Fibroblast of lung (primary cell): ENCODE data around the gene APBA2.

Experiments used
- CTCF ChIP-seq, 2 donors: IDR thresholded peaks in 1 of 2; conservative IDR thresholded peaks in 1 of 2; 1 replicate in 1 of 2; 2 replicates in 1 of 2; pipeline ENCODE4 v1.5.1; 2011 to 2012; ENCODE audit warnings: low read length in 2 of 2, control low read depth in 1 of 2, inconsistent platforms in 1 of 2, low read depth in 1 of 2, mild to moderate bottlenecking in 1 of 2
- EZH2 ChIP-seq: IDR thresholded peaks from 2 replicates; pipeline ENCODE4 v1.5.1; 2012; ENCODE audit warnings: low read length, control low read depth, mild to moderate bottlenecking; ENCODE audit errors: missing control alignments

GRCh38 chr15:29107971-29108645, 222.3 kb downstream of the APBA2 start:
- TF ChIP-seq CTCF (conservative IDR thresholded peaks at IDR 0.05 in 1 of 2, IDR thresholded peaks at IDR 0.05 in 1 of 2; ENCODE audit: low read depth in 1 of 2, low read length in 2 of 2) (no peak), EZH2 (no peak)
